Measurements from ENCODE around the gene CA5A.

CA5A gene

GRCh38 chr16:87846705-87847466 lies 89.4 kb downstream of the CA5A start:
- H3K36me3 ChIP-seq (ENCODE audit: insufficient read depth, low read depth, low read length) = peaks cover 55% of the 10 kb centered on the region
- peaks cover 3% of the 10 kb centered on the region; the same call in 1 of the 2 replicates for H3K4me1 ChIP-seq (ENCODE audit: insufficient read depth, low read length)
- no peaks in the 10 kb centered on the region for H3K9me3 ChIP-seq (ENCODE audit: insufficient read depth, low read depth, low read length)
- no peak overlapping the region for H3K4me3 ChIP-seq (ENCODE audit: low read length)
- no peak overlapping the region for H3K9ac ChIP-seq (ENCODE audit: low read depth, low read length)
- H3K27me3 ChIP-seq (ENCODE audit: insufficient read depth, low read length) = no peaks in the 10 kb centered on the region
- H3K27ac ChIP-seq (ENCODE audit: low read length) = no peak overlapping the region

GRCh38 chr16:87845807-87846619 lies 90.3 kb downstream of the CA5A start:
- Histone ChIP-seq H3K9ac (ENCODE audit: low read depth, low read length) (no peak overlapping the region), H3K4me3 (ENCODE audit: low read length) (no peak overlapping the region), H3K4me1 (ENCODE audit: insufficient read depth, low read length) (0 out of 2 replicates have a peak, but pooled peaks cover 3% of the 10 kb centered on the region), H3K27ac (ENCODE audit: low read length) (no peak overlapping the region), H3K36me3 (ENCODE audit: insufficient read depth, low read depth, low read length) (peaks cover 56% of the 10 kb centered on the region), H3K9me3 (ENCODE audit: insufficient read depth, low read depth, low read length) (no peaks in the 10 kb centered on the region), H3K27me3 (ENCODE audit: insufficient read depth, low read length) (no peaks in the 10 kb centered on the region)

DNA sequence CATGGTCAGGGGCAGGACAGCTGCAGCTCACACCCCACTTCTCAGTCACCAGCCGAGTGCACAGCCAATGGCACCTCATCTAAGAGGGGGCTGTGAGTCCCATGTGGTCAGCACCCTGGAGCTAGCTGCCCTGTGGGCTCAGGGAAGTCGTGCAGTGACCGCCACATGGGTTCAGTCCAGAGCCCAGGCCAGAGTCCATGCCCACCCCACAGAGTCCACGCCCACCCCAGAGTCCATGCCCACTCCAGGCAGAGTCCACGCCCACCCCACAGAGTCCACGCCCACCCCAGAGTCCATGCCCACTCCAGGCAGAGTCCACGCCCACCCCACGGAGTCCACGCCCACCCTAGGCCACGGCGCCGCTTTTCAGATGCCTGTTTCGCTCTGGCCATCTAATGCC lies 91.1 kb downstream of the CA5A start:
- Histone ChIP-seq H3K4me3 (ENCODE audit: low read length) (no peak overlapping the region), H3K27me3 (ENCODE audit: insufficient read depth, low read length) (no peaks in the 10 kb centered on the region), H3K27ac (ENCODE audit: low read length) (no peak overlapping the region), H3K4me1 (ENCODE audit: insufficient read depth, low read length) (0 out of 2 replicates have a peak, but pooled peaks cover under 1% of the 10 kb centered on the region), H3K9me3 (ENCODE audit: insufficient read depth, low read depth, low read length) (no peaks in the 10 kb centered on the region), H3K36me3 (ENCODE audit: insufficient read depth, low read depth, low read length) (peaks cover 56% of the 10 kb centered on the region), H3K9ac (ENCODE audit: low read depth, low read length) (no peak overlapping the region)

- H3K9ac ChIP-seq (ENCODE audit: low read depth, low read length) = no peak overlapping the region
- no peak overlapping the region for H3K27ac ChIP-seq (ENCODE audit: low read length)
Observed at GRCh38 chr16:87844809-87845208, 91.5 kb downstream of the CA5A start.

DNA sequence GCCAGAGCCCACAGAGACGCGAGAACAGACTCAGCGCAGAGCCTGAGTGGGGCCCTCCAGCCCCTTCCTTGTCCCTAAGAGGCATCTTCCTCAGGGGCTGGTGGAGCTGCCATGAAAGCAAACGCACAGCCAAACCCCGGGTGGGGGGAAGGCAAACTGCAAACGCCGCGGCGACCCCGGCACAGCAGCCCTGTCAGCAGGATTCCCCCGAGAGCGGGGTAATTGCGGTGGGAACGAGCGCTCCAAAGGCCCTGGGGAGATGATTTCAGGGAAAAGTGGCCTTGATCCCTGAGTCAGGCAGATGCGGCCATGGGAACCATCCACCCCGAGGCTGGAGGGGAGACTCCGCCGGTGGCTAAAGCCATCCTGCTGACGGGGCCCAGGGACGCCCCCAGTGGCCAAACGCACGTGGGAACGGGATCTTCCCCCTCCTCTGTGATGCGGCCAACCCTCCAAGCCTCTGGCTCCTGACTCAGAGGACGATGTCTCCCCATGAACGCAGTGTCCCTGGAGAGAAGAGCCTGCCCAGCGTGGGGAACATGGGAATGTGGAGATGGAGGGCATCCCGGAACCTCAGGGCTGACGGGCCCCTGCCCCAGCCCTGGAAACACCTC lies 92.1 kb downstream of the CA5A start:
- Histone ChIP-seq H3K27ac (ENCODE audit: low read length) (no peak overlapping the region), H3K4me1 (ENCODE audit: insufficient read depth, low read length) (no peaks in the 10 kb centered on the region), H3K4me3 (ENCODE audit: low read length) (no peak overlapping the region), H3K36me3 (ENCODE audit: insufficient read depth, low read depth, low read length) (peaks cover 56% of the 10 kb centered on the region), H3K9ac (ENCODE audit: low read depth, low read length) (no peak overlapping the region), H3K27me3 (ENCODE audit: insufficient read depth, low read length) (no peaks in the 10 kb centered on the region), H3K9me3 (ENCODE audit: insufficient read depth, low read depth, low read length) (no peaks in the 10 kb centered on the region)

More at GRCh38 chr16:87844809-87845208, 91.5 kb downstream of the CA5A start:
- H3K9me3 ChIP-seq (ENCODE audit: insufficient read depth, low read depth, low read length) = no peaks in the 10 kb centered on the region
- no peak overlapping the region for H3K4me3 ChIP-seq (ENCODE audit: low read length)
- peaks cover 56% of the 10 kb centered on the region for H3K36me3 ChIP-seq (ENCODE audit: insufficient read depth, low read depth, low read length)
- no peaks in the 10 kb centered on the region for H3K27me3 ChIP-seq (ENCODE audit: insufficient read depth, low read length)
- no peaks in the 10 kb centered on the region for H3K4me1 ChIP-seq (ENCODE audit: insufficient read depth, low read length)

DNA sequence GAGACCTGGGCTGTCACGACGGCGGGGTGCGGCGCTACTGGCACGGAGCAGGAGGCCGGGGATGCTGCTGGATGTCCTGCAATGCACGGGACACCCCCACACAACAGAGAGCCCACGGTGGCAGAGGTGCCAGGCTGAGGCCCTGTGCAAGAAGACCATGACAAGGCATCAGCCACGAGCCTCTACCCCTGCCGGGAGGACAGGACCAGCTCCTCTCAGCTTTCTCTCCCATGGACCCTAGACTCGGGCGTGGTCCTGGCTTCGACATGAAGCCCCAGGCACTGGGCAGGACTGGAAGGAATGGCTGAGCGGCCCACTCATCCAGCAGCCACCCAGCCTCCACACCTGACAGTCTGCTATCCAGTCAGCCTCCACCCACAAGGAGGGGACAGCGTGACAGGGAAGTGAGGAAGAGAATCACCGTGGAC lies 92.6 kb downstream of the CA5A start:
- no peak overlapping the region for H3K4me3 ChIP-seq (ENCODE audit: low read length)
- no peak overlapping the region for H3K9ac ChIP-seq (ENCODE audit: low read depth, low read length)
- H3K36me3 ChIP-seq (ENCODE audit: insufficient read depth, low read depth, low read length) = peaks cover 56% of the 10 kb centered on the region
- no peaks in the 10 kb centered on the region for H3K4me1 ChIP-seq (ENCODE audit: insufficient read depth, low read length)
- H3K9me3 ChIP-seq (ENCODE audit: insufficient read depth, low read depth, low read length) = no peaks in the 10 kb centered on the region
- H3K27ac ChIP-seq (ENCODE audit: low read length) = no peak overlapping the region
- H3K27me3 ChIP-seq (ENCODE audit: insufficient read depth, low read length) = no peaks in the 10 kb centered on the region

DNA sequence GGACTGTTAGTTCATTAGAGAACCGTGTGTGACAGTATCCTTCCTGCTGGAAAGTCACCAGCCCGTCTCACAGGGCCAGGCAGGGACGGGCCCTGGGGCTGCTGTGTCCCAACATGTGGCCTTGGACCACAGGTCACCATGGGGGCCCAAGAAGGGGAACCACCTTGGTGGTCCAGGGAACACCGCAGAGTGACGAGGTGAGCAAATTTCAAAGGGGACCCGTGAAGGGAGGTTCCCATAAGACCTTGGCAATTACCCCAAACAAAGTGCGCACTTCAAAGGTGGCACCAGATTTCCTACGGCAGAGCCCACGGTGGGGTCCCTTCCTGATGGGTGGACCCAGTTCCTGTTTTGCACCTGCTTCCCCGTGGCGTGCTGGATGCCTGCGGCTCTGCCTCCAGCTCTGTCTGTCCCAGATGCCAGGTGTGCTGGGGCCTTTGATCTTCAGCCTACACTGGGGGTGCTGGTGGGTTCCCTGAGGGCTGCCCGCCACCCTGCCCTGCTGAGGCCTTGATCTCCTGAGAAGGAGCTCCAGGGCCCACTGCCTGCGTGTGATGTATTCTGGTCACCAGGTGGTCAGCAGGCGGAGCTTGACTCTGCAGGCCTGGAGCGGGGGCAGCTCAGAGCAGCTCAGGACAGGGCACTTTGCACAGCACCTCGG lies 94.0 kb downstream of the CA5A start:
- peaks cover 56% of the 10 kb centered on the region for H3K36me3 ChIP-seq (ENCODE audit: insufficient read depth, low read depth, low read length)
- no peak overlapping the region for H3K27ac ChIP-seq (ENCODE audit: low read length)
- H3K4me3 ChIP-seq (ENCODE audit: low read length) = no peak overlapping the region
- no peaks in the 10 kb centered on the region for H3K4me1 ChIP-seq (ENCODE audit: insufficient read depth, low read length)
- no peak overlapping the region for H3K9ac ChIP-seq (ENCODE audit: low read depth, low read length)
- H3K27me3 ChIP-seq (ENCODE audit: insufficient read depth, low read length) = no peaks in the 10 kb centered on the region
- no peaks in the 10 kb centered on the region for H3K9me3 ChIP-seq (ENCODE audit: insufficient read depth, low read depth, low read length)

DNA sequence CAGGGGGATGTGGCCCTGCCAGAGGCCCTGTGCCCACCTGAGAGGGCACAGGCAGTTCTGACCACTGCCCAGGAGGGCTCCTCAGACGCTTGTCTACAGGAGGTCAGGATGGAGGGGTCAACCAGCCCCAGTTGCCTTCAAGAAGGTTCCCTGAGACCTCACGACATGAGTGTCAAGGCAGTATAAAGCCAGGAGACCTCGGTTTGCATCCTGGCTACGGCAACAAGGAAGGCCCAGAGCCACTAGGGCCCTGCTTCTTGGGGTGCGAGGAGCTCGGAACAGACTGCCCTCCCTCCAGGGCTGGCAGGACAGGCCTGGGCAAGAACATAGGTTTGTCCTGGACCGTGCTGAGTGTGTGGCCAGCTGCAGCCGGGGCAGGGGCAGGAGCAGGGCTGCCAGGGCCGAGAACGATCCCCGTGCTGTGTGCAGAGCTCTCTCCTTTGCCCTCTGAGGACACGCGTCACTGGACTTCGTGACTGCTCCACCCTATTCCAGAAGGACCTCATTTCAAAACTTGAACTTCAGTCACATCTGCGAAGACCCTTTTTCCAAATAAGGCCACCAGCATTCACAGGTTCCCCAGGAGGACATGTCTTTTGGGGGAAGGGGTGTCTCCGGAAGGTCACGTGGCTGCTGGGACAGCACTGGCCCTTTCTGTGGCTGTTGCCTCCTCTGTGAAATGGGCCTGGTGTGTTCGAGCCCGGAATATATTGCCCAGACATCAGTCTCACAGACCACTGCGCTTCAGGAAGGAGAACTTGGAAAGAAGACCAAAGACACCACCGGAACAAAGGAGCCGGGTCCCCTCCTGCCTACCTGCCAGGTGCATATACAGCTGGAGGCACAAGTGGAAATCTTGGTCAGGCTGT lies 94.8 kb downstream of the CA5A start:
- Histone ChIP-seq H3K4me1 (ENCODE audit: insufficient read depth, low read length) (no peaks in the 10 kb centered on the region), H3K9me3 (ENCODE audit: insufficient read depth, low read depth, low read length) (no peaks in the 10 kb centered on the region), H3K9ac (ENCODE audit: low read depth, low read length) (no peak overlapping the region; the same call in 1 of the 2 replicates), H3K36me3 (ENCODE audit: insufficient read depth, low read depth, low read length) (peaks cover 63% of the 10 kb centered on the region), H3K27ac (ENCODE audit: low read length) (no peak overlapping the region), H3K4me3 (ENCODE audit: low read length) (no peak overlapping the region), H3K27me3 (ENCODE audit: insufficient read depth, low read length) (no peaks in the 10 kb centered on the region)

DNA sequence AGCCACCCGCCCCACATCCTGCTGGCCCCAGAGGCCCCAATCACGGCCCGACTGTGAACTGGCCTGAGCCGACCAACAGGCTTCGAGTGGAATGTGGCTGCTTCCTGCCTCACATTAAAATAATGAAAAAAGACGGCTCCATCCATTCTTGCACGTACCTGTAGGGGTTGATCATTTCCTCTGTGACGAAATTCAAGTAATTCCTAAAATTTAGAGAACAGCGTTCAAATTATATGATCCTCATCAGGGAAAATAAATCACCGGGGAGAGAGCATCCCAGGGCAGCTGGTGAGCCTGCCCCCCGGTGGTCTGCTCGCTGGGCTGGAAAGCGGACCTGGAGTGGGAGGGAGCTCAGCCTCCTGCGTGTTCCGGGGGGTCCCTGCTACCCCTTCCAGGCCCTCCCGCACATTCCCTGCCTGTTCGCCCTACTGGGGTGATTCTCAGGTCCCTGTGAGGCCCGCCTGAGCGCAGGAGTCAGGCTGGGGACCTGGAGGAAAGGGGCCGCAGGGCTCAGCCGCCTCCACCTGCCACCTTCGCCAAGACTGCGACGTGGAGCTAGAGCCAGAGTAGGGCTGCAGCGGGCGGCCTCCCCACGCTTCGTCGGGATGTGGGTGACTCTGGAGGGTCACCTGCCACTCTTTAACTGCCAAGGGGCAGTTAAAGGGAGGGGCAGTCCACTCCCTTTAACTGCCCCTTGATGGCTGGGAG lies 95.9 kb downstream of the CA5A start:
- no peaks in the 10 kb centered on the region for H3K27me3 ChIP-seq (ENCODE audit: insufficient read depth, low read length)
- no peak overlapping the region for H3K9ac ChIP-seq (ENCODE audit: low read depth, low read length)
- H3K4me3 ChIP-seq (ENCODE audit: low read length) = no peak overlapping the region
- no peaks in the 10 kb centered on the region for H3K9me3 ChIP-seq (ENCODE audit: insufficient read depth, low read depth, low read length)
- peaks cover 73% of the 10 kb centered on the region for H3K36me3 ChIP-seq (ENCODE audit: insufficient read depth, low read depth, low read length)
- H3K4me1 ChIP-seq (ENCODE audit: insufficient read depth, low read length) = no peaks in the 10 kb centered on the region
- no peak overlapping the region for H3K27ac ChIP-seq (ENCODE audit: low read length)

DNA sequence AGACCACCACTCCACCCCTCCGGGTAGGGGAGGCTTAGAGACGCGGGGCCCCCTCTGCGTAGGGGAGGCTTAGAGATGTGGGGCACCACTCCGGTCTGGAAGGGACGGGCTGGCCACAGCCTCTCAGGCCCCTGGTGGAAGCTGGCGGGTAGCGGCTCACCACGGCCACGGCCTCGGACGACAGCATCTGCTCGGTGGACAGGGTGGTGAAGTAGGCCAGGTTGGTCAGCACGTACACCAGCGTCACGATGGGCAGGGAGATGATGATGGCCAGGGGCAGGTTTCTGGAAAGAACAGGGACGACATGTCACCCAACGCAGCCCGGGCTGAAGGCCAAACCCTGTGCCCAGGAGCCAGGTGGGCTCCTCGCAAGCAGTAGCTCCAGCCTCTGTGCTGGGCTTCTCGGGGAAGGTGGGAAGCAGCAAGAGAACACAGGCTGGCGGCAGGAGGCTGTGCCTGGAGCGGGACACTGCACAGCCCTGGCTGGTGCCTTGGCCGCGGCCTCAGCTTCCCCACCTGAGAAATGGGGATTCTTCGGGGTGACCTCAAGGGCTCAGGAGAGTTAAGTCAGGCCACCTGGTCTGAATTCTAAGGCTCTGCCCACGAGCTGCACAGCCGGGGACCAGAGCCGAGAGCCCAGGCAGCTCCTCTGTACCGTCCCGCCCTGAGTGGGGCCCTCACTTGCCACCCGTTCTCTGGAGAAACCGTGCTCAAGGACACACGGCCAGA lies 96.6 kb downstream of the CA5A start:
- H3K9ac ChIP-seq (ENCODE audit: low read depth, low read length) = no peak overlapping the region
- no peaks in the 10 kb centered on the region for H3K9me3 ChIP-seq (ENCODE audit: insufficient read depth, low read depth, low read length)
- H3K4me3 ChIP-seq (ENCODE audit: low read length) = no peak overlapping the region
- H3K36me3 ChIP-seq (ENCODE audit: insufficient read depth, low read depth, low read length) = peaks cover 79% of the 10 kb centered on the region
- no peak overlapping the region for H3K27ac ChIP-seq (ENCODE audit: low read length)
- no peaks in the 10 kb centered on the region for H3K4me1 ChIP-seq (ENCODE audit: insufficient read depth, low read length)
- H3K27me3 ChIP-seq (ENCODE audit: insufficient read depth, low read length) = no peaks in the 10 kb centered on the region
